ENCODE results near the gene TARS1. TPM values are rescaled to one million over a fixed set of nuclear protein-coding genes. Genes with fewer than 3 reads are reported as not detected.

Gene TARS1
- total RNA-seq, 2 donors from 2014 or later = 192 to 195 TPM

GRCh38 chr5:33472805-33473409 lies 32.1 kb downstream of the TARS1 start:
- peaks cover 0 to 25% of the 10 kb centered on the region in 2 donors for H3K9me3 Mint-ChIP-seq
- DNase-seq (ENCODE audit: low spot score in 2 of 2) (no peak), ATAC-seq (no peak)
- peak overlapping the region in 1 of 2 donors; percentile 48 for H3K27ac Mint-ChIP-seq
- peaks cover 42 to 66% of the 10 kb centered on the region in 2 donors for H3K36me3 Mint-ChIP-seq

DNA sequence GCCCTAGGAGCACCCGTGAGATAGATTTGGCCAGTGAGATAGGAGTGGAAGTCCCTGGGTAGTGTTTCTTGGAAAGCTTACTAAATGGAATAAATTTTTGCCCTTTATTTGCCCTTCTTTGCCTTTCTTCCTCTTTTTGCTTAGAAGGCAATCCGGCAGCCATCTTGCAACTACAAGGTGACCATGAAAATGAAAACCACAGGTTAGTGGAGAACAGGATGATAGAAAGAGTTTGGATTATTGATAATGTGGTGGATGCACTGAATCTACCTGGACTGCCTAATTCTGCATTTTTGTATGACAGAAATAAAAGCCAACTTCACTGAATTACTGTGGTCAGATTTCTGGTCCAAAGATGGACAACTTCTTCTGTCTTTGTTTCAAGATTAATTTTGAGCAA lies 33.2 kb downstream of the TARS1 start:
- H3K9me3 Mint-ChIP-seq = peaks cover 0 to 25% of the 10 kb centered on the region in 2 donors
- H3K36me3 Mint-ChIP-seq = peaks cover 42 to 62% of the 10 kb centered on the region in 2 donors
- DNase-seq (ENCODE audit: low spot score in 2 of 2) = no peak
- no peak overlapping the region for H3K27ac Mint-ChIP-seq
- ATAC-seq = no peak

DNA sequence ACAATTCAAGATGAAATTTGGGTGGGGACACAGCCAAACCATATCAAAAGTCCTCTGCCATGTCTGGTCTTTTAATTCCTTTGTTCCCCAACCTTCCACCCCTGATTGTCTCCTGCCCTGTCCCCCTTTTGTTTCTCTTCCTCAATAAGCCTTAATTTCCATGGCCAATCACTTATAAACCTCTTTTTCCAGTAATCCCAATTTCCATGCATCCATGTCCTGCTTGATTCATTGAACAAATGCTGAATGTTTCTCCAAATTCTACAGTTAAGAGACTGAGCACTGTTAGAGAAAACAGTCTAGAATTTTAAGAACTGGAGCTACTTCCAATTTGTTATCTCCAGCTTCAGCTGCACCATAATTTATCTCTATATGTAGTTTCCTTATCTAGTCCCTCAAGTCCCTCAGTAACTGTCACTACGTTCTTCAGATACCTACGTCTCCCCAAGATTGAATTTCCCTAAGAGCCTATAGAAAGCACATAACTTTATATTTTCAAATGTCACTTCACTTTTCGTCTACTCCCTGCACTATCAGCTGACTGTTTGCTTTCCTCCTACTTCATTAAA lies 34.2 kb downstream of the TARS1 start:
- ATAC-seq (no peak), DNase-seq (ENCODE audit: low spot score in 2 of 2) (no peak)
- H3K36me3 Mint-ChIP-seq = peaks cover 42 to 62% of the 10 kb centered on the region in 2 donors
- H3K9me3 Mint-ChIP-seq = peaks cover 0 to 25% of the 10 kb centered on the region in 2 donors
- H3K27ac Mint-ChIP-seq = peak overlapping the region in 1 of 2 donors; percentile 90

GRCh38 chr5:33475706-33476105 lies 34.9 kb downstream of the TARS1 start:
- ATAC-seq = no peak
- peaks cover 0 to 25% of the 10 kb centered on the region in 2 donors for H3K9me3 Mint-ChIP-seq
- peaks cover 42 to 62% of the 10 kb centered on the region in 2 donors for H3K36me3 Mint-ChIP-seq
- H3K27ac Mint-ChIP-seq = peak overlapping the region in 1 of 2 donors; percentile 19
- DNase-seq (ENCODE audit: low spot score in 2 of 2) = no peak

DNA sequence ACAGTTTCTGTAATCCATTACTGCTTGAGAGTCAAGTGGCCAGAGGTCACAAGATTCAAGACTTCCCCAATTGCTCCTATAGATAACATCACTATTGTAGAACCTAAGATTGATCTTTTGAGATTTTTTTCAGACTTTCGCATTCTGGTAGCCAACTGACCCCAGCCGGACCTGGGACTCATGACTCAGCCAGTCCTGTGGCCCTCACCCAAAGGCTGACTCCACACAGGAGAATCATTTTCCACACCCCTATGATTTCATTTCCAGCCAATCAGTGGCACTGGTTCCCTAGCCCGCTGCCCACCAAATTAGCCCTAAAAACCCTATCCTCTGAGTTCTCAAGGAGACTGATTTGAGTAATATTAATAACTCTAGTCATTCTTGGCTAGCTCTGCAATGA lies 36.2 kb downstream of the TARS1 start:
- DNase-seq (ENCODE audit: low spot score in 2 of 2) (no peak), ATAC-seq (no peak)
- Mint-ChIP-seq H3K9me3 (peaks cover 0 to 25% of the 10 kb centered on the region in 2 donors), H3K27ac (no peak overlapping the region), H3K36me3 (peaks cover 42 to 53% of the 10 kb centered on the region in 2 donors)

- DNase-seq (ENCODE audit: low spot score in 2 of 2) (no peak), ATAC-seq (no peak)
- Mint-ChIP-seq H3K36me3 (peaks cover 35 to 46% of the 10 kb centered on the region in 2 donors), H3K27ac (no peak overlapping the region), H3K9me3 (peaks cover 0 to 25% of the 10 kb centered on the region in 2 donors)
These were observed 37.1 kb downstream of the TARS1 start for GRCh38 chr5:33477816-33478215.

DNA sequence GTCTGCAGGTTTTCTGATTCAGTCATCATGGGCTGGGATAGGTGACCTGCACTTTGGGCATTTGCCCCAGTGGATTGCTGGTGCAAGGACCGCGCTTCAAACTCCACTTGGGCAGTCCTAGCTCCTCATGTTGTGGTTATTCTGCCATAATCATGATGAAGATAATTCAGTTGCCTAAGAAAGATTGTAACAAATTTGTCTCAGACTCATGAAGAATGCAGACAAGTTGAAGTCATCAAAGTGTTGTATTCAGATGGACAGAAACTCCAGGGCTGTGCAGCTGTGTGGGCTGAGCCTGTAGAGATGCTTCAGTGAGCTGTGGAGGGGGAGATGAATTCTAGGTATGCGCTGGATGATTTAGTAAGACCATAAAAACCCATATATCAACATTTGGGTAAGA lies 38.5 kb downstream of the TARS1 start:
- DNase-seq (ENCODE audit: low spot score in 2 of 2) (no peak), ATAC-seq (no peak)
- H3K27ac Mint-ChIP-seq = no peak overlapping the region
- peaks cover 0 to 11% of the 10 kb centered on the region in 2 donors for H3K9me3 Mint-ChIP-seq
- peaks cover 27 to 31% of the 10 kb centered on the region in 2 donors for H3K36me3 Mint-ChIP-seq

- no peak overlapping the region for H3K27ac Mint-ChIP-seq
- no peak for DNase-seq (ENCODE audit: low spot score in 2 of 2)
- ATAC-seq = no peak
- no peaks in the 10 kb centered on the region for H3K9me3 Mint-ChIP-seq
- H3K36me3 Mint-ChIP-seq = peaks cover 11 to 15% of the 10 kb centered on the region in 2 donors
These were observed 40.1 kb downstream of the TARS1 start for GRCh38 chr5:33480876-33481275.

DNA sequence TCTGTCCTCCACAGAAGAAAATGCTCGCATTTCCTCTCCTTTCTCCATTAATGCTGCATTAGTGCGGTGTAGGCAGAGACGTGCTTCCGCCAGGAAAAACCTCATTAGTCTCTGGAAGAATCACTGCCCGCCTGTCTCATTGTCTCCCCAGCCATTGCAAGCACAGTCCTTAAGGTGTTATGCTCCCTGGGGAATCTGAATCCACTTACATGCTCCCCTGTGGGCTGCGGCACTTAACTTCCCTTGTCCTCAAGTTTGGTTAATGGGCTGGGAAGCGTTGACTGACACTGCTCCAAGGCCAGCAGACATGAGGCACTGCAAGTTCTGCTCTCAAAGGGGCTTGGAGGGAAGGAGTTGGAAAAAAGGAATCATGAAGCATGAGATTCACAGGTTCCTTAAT lies 41.6 kb downstream of the TARS1 start:
- peak in 1 of 2 donors; percentile 16 for ATAC-seq
- Mint-ChIP-seq H3K9me3 (no peaks in the 10 kb centered on the region), H3K27ac (no peak overlapping the region), H3K36me3 (peaks cover 4 to 5% of the 10 kb centered on the region in 2 donors)
- DNase-seq (ENCODE audit: low spot score in 2 of 2) = no peak

DNA sequence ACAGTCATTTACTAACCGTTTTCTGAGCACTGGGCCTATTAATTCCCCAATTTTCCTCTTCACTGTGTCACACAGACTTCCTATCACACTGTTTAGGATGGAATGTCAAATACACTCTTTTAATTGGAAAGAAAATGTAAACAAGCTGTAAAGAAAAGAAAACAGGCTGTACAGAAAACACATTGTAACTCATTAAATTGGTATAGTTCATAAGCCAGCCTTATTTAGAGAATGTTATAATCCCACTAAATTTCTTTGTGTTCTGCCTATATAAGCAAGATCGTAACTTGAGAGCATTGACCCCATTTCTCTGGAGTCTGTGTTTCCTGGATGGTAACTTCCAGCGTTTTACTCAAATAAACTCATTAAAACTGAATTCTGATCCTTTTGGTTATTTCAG lies 46.5 kb downstream of the TARS1 start:
- Mint-ChIP-seq H3K36me3 (peaks cover 0 to 5% of the 10 kb centered on the region in 2 donors), H3K9me3 (peaks cover 0 to 2% of the 10 kb centered on the region in 2 donors), H3K27ac (no peak overlapping the region)
- ATAC-seq (no peak), DNase-seq (ENCODE audit: low spot score in 2 of 2) (no peak)

DNA sequence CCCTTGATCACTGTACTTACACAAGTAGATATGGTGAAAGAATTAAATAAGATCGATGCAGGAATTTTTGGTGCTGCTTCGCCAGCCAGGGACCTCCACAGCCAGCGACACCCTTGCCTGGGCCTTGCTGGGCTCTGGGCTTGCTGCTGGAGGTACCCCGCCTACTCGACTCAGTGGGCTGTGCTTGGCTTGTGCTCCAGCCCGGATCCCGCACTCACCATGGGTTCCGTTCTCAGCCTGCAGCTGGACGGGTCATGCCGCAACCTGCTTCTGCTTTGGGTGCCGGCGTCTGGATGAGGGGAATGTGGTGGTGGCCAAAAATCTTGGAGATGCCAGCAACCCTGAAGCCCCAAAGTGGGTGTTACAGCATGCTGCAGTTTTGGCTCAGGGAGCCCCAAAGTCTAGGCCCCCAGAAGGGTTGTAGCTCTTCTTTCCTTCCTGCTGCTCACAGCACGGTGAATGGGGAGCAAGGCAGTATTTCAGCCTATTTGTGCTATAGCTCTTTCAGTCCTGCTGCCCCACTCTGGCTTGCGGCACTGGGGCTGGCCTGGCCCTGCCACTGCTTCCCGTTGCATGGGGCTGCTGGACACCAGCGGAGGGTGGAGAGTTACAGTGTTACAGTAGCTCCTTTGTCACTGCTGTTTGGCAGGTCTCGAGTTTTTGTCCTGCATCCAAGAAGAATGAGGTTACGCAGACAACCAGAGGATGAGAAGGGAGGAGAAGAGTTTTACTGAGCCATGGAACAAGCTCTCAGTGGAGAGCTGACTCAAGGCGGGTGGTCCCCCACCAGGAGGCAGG lies 48.0 kb downstream of the TARS1 start:
- DNase-seq (ENCODE audit: low spot score in 2 of 2) (no peak), ATAC-seq (no peak)
- Mint-ChIP-seq H3K36me3 (no peaks in the 10 kb centered on the region), H3K27ac (no peak overlapping the region), H3K9me3 (peaks cover 0 to 4% of the 10 kb centered on the region in 2 donors)

DNA sequence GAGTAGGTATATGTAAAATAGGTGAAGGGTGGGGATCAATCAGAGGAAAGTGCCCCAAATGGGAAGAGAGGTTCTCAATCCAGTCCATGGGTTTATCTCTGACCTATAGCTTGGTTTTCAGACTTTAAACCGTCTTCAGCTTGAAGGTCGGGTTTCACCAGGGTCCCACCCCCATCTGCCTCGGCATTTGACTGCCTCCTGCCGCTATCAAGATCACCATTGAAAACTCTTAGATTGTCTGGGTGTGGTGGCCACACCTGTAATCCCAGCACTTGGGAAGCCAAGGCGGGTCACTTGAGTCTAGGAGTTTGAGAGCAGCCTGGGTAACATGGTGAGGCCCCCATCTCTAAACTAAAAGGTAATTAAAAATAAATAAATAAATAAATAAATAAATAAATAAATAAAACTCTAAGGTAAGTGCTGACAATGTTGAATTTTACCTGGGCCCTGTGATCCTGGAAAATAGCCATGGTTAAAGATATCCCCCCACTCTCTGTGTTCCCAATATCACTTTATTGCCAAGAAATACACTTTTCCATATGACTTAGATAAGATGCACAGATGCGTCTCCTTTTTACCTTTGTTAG lies 48.8 kb downstream of the TARS1 start:
- H3K27ac Mint-ChIP-seq = no peak overlapping the region
- DNase-seq (ENCODE audit: low spot score in 2 of 2) (no peak), ATAC-seq (no peak)
- no peaks in the 10 kb centered on the region for H3K36me3 Mint-ChIP-seq
- H3K9me3 Mint-ChIP-seq = peaks cover 0 to 4% of the 10 kb centered on the region in 2 donors

DNA sequence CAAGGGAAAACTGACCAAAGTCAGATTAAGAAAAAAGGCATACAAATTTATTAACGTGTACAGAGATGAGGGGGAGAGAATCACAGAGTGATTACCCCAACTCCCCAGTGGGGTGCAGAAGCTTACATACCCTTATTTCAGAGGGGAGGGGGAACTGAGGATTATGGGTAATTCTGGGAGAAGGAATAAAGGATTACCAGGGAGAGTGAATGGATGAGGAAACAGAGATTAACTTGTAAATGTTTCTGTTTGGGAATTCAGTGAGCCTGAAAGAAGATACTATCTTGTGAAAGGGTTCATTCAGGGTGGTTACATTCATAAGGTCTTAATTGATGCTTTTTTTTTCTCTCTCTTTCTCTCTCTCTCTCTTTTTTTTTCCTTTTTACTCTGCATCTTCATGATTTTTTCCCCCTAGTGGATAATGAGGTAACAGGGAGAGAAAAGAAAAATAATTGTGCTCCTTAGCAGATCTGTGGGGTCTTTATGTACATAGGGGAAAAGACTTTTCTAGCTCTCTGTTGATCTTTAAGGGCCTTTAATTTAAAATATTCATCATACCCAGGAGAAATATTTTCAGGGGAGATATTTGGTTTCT lies 49.4 kb downstream of the TARS1 start:
- DNase-seq (ENCODE audit: low spot score in 2 of 2) (no peak), ATAC-seq (no peak)
- no peak overlapping the region for H3K27ac Mint-ChIP-seq
- peaks cover 0 to 4% of the 10 kb centered on the region in 2 donors for H3K9me3 Mint-ChIP-seq
- H3K36me3 Mint-ChIP-seq = no peaks in the 10 kb centered on the region

DNA sequence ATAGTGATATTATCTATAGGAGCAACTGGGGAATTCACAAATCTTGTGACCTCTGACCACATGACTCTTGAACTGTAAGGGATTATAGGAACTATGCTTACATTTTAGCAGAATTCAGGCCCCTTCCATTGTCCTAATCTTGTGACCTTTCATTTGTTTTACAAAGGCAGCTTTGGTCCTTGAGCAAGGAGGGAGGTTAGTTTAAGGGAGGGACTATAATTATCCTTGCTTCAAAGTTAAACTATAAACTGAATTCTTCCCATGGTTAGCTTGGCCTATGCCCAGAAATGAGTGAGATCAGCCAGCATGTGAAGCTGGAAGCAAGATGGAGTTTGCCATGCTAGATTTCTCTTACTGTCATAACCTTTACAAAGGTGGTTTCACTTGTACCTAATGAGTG lies 51.2 kb downstream of the TARS1 start:
- no peak for ATAC-seq
- no peak overlapping the region for H3K27ac Mint-ChIP-seq

DNA sequence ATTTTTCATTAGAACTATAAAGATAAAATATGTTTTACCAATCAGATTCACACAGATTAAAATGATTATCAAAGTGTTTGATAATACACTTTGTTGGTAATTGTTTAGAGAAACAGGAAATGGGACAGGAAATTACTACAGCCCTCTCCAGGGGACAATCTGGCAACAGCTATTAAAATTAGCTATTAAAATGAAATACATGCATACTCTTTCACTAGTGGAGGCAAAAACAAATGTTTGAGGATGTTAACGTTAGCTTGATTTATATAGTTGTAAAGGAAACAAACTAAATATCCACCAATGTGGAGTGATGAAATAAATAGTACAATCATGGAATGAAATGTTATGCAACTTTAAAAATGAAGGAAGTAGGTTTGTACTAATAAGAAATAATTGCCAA lies 53.7 kb downstream of the TARS1 start:
- H3K36me3 Mint-ChIP-seq = no peaks in the 10 kb centered on the region
- DNase-seq (ENCODE audit: low spot score in 2 of 2) (no peak), ATAC-seq (no peak)
- H3K27ac Mint-ChIP-seq = no peak overlapping the region
- peaks cover 0 to 4% of the 10 kb centered on the region in 2 donors for H3K9me3 Mint-ChIP-seq

More for the DNA sequence above, 51.2 kb downstream of the TARS1 start:
- Mint-ChIP-seq H3K36me3 (no peaks in the 10 kb centered on the region), H3K9me3 (peaks cover 0 to 4% of the 10 kb centered on the region in 2 donors)
- no peak for DNase-seq (ENCODE audit: low spot score in 2 of 2)

GRCh38 chr5:33501260-33501659 lies 60.5 kb downstream of the TARS1 start:
- Mint-ChIP-seq H3K36me3 (no peaks in the 10 kb centered on the region), H3K9me3 (no peaks in the 10 kb centered on the region), H3K27ac (no peak overlapping the region)
- DNase-seq (ENCODE audit: low spot score in 2 of 2) = no peak
- no peak for ATAC-seq

DNA sequence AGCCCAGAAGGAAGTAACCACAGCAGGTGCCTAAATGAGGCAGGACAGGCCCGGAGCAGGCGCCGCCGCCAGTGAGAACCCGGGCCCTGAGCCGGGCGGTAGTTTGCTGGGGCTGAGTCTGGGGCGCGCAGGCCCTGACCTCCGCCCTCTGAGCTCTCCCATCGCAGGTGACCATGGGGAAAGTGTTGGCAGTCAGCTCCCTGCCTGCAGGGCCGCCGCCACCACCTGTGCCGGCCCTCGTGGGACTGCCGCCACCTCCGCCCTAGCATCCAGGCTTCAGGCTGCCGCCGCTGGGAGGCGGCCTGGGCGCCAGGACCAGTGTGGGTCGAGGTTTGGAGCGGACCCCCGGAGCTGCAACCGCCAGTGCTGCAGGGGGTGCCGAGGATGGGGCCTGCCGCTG lies 61.1 kb downstream of the TARS1 start:
- Mint-ChIP-seq H3K36me3 (no peaks in the 10 kb centered on the region), H3K9me3 (no peaks in the 10 kb centered on the region), H3K27ac (no peak overlapping the region)
- no peak for DNase-seq (ENCODE audit: low spot score in 2 of 2)
- ATAC-seq = no peak
